K562 (cell line): Measurements from ENCODE around the gene EPC2. TPM values are rescaled to one million over a fixed set of nuclear protein-coding genes. Genes with fewer than 3 reads are reported as not detected.

Experiments
- ATAC-seq: fragments of 200-7000 bp; cut with Tn5 transposase; 3 replicates; pipeline ENCODE4 v1.9.1; 2020; ENCODE audit warnings: moderate library complexity
- BruUV-seq: library from RNA; stranded (reverse); fragments of 400-500 nt; replicated peaks from 2 replicates; lab custom pipeline; 2021; lab: Mats Ljungman, UMichigan
- CTCF ChIA-PET: fragments of 300-600 bp; formaldehyde crosslinking; extraction: SDS; loops from one replicate; lab custom pipeline; 2021; ENCODE audit warnings: low intra/inter-chr PET ratio; lab: Yijun Ruan, JAX
- POLR2A ChIA-PET: fragments of 300-600, 350-650 bp; sonication (Branson Sonifier 250); formaldehyde crosslinking; extraction: SDS; loops from one replicate; lab custom pipeline; 2021; ENCODE audit warnings: antibody characterized with exemption, inconsistent platforms; lab: Yijun Ruan, JAX
- DNase-seq, 4 experiments: peaks; one replicate each; pipeline versions ENCODE4 v3.0.0 to v3.0.0-alpha.2; 2011 to 2018; ENCODE audit warnings: low spot score in 3 of 4, mixed read lengths in 3 of 4; ENCODE audit errors: extremely low read depth in 1 of 4
- FAIRE-seq: peaks from 2 replicates; lab custom pipeline; 2011; peaks lifted over from hg19 to GRCh38; lab: Jason Lieb, UNC
- H2AFZ ChIP-seq: 2 replicates; pipeline ENCODE4 v1.6.0; 2011; ENCODE audit warnings: low read depth, low read length, control low read depth, inconsistent platforms
- H3K27ac ChIP-seq: fragments of 200-600 bp; 3 replicates; pipeline ENCODE4 v1.8.0; 2011; ENCODE audit warnings: low read depth, mild to moderate bottlenecking, control low read depth, inconsistent platforms, low read length, moderate library complexity, mixed read lengths; ENCODE audit errors: extremely low read depth
- H3K27me3 ChIP-seq, 2 experiments: fragments of 300-600 bp in 1 of 2; 2 replicates in 1 of 2; 3 replicates in 1 of 2; pipeline versions ENCODE4 v1.6.0 to v1.8.0; 2011; ENCODE audit warnings: inconsistent platforms in 2 of 2, low read length in 2 of 2, mild to moderate bottlenecking in 1 of 2, mixed read lengths in 1 of 2, moderate library complexity in 1 of 2; ENCODE audit not compliant: control insufficient read depth in 2 of 2, insufficient read depth in 2 of 2
- H3K36me3 ChIP-seq: fragments of 300-600 bp; 3 replicates; pipeline ENCODE4 v1.8.0; 2011; ENCODE audit warnings: mild to moderate bottlenecking, low read length, inconsistent platforms; ENCODE audit not compliant: control insufficient read depth, insufficient read depth
- H3K4me1 ChIP-seq, 2 experiments: fragments of 200-600 bp in 1 of 2; replicated peaks in 1 of 2; 2 replicates in 1 of 2; 3 replicates in 1 of 2; pipeline versions ENCODE4 v1.5.1 to v1.8.0; 2011; ENCODE audit warnings: inconsistent platforms in 2 of 2, low read length in 2 of 2, mild to moderate bottlenecking in 1 of 2, mixed read lengths in 1 of 2, moderate library complexity in 1 of 2; ENCODE audit not compliant: control insufficient read depth in 2 of 2, insufficient read depth in 2 of 2
- H3K4me2 ChIP-seq: 2 replicates; pipeline ENCODE4 v1.6.1; 2011; ENCODE audit warnings: low read length, control low read depth, inconsistent platforms, mixed read lengths; ENCODE audit not compliant: insufficient read depth
- H3K4me3 ChIP-seq: fragments of 200-600 bp; sonication (generic), shearing (Covaris generic); 2 replicates; pipeline ENCODE4 v1.5.1; 2016; ENCODE audit warnings: control low read depth, inconsistent platforms
- H3K79me2 ChIP-seq: fragments of 200-600 bp; 3 replicates; pipeline ENCODE4 v1.8.0; 2011; ENCODE audit warnings: low read length, inconsistent platforms; ENCODE audit not compliant: control insufficient read depth, insufficient read depth
- H3K9ac ChIP-seq, 2 experiments: 2 replicates each; pipeline versions ENCODE4 v1.6.0 to v1.6.1; 2011; ENCODE audit warnings: low read depth in 2 of 2, low read length in 2 of 2, control low read depth in 1 of 2, inconsistent platforms in 1 of 2, mild to moderate bottlenecking in 1 of 2, mixed read lengths in 1 of 2; ENCODE audit not compliant: insufficient read depth in 1 of 2
- H3K9me1 ChIP-seq: one replicate; pipeline ENCODE4 v1.6.0; 2011; ENCODE audit warnings: inconsistent platforms, mild to moderate bottlenecking, low read length, moderate library complexity; ENCODE audit not compliant: control insufficient read depth, insufficient read depth
- H3K9me3 ChIP-seq: replicated peaks from 2 replicates; pipeline ENCODE4 v1.5.1; 2011; ENCODE audit warnings: low read depth, low read length, inconsistent platforms; ENCODE audit not compliant: control insufficient read depth, insufficient read depth
- H4K20me1 ChIP-seq: replicated peaks from 2 replicates; pipeline ENCODE4 v1.6.1; 2011; ENCODE audit warnings: low read length, inconsistent platforms, mixed read lengths; ENCODE audit not compliant: control insufficient read depth, insufficient read depth
- BRCA1 ChIP-seq, 2 experiments: fragments of 450-650 bp in 1 of 2; sonication (generic) in 1 of 2; formaldehyde crosslinking in 1 of 2; IDR thresholded peaks; 2 replicates each; pipeline versions ENCODE4 v1.5.0 to v1.6.1; 2017 to 2020; ENCODE audit warnings: mild to moderate bottlenecking in 1 of 2, missing genetic modification reagents in 1 of 2
- C11orf30 ChIP-seq: fragments of 450-650 bp; IDR thresholded peaks from 2 replicates; pipeline ENCODE4 v1.6.1; 2016; ENCODE audit warnings: low read depth, mild to moderate bottlenecking
- GTF2B ChIP-seq: IDR thresholded peaks from 2 replicates; pipeline ENCODE4 v1.6.1; 2011; ENCODE audit not compliant: insufficient read length; ENCODE audit errors: extremely low read depth
- KDM5B ChIP-seq: fragments of 200-600 bp; sonication (generic); IDR thresholded peaks from 2 replicates; pipeline ENCODE4 v1.6.1; 2012; ENCODE audit warnings: low read depth, mild to moderate bottlenecking, moderate library complexity, low read length, control low read depth, inconsistent platforms; ENCODE audit not compliant: insufficient replicate concordance
- LARP7 ChIP-seq: fragments of 450-650 bp; IDR thresholded peaks from 2 replicates; pipeline ENCODE4 v1.6.1; 2016
- MAFF ChIP-seq: IDR thresholded peaks from 2 replicates; pipeline ENCODE4 v1.6.1; 2012; ENCODE audit warnings: low read length, improper control_type of control experiment
- MAFG ChIP-seq: fragments of 450-650 bp; conservative IDR thresholded peaks from 2 replicates; pipeline ENCODE4 v1.6.1; 2016; ENCODE audit warnings: missing genetic modification characterization, missing compliant biosample characterization
- MAFK ChIP-seq: IDR thresholded peaks from 2 replicates; pipeline ENCODE4 v1.6.1; 2011; ENCODE audit warnings: low read length, improper control_type of control experiment
- MCM7 ChIP-seq, 2 experiments: fragments of 450-650 bp; IDR thresholded peaks; 2 replicates each; pipeline ENCODE4 v1.6.1; 2016 to 2018
- NFIC ChIP-seq: fragments of 450-650 bp; IDR thresholded peaks from 2 replicates; pipeline ENCODE4 v1.6.1; 2017; ENCODE audit warnings: mild to moderate bottlenecking, inconsistent platforms
- NFIX ChIP-seq: fragments of 250-450 bp; sonication (Bioruptor Pico); IDR thresholded peaks from 2 replicates; pipeline ENCODE4 v1.4.0; 2020; ENCODE audit warnings: low read depth, mild to moderate bottlenecking, moderate library complexity
- PCBP2 ChIP-seq: fragments of 200-400 bp; formaldehyde crosslinking; IDR thresholded peaks from 2 replicates; pipeline ENCODE4 v1.6.1; 2018; ENCODE audit warnings: low read length, low read depth, mild to moderate bottlenecking, moderate library complexity; ENCODE audit not compliant: poor library complexity, severe bottlenecking
- ZNF316 ChIP-seq: fragments of 450-650 bp; IDR thresholded peaks from 2 replicates; pipeline ENCODE4 v1.6.1; 2016
- WGBS: fragments of 100-300 bp; shearing (Covaris generic); methylation state at CpG from one replicate; pipeline ENCODE4 v1.1.6; 2016; ENCODE audit warnings: low coverage, mixed read lengths; ENCODE audit not compliant: insufficient coverage; ENCODE audit errors: missing lambda C conversion rate; 5-methylcytosine and 5-hydroxymethylcytosine counted together
- in situ Hi-C: fragments of 300-500 bp; cut with MboI; formaldehyde crosslinking; loops from 4 replicates; pipeline ENCODE4 v1.15.0; 2018; ENCODE audit warnings: inconsistent platforms, mixed read lengths
- intact Hi-C: fragments of 100-400 bp; cut with micrococcal nuclease; formaldehyde crosslinking; loops from 2 replicates; pipeline ENCODE4 v1.14.2; 2022
- polyA plus RNA-seq, 8 experiments: library from polyadenylated mRNA; depleted of rRNA in 4 of 8; stranded (reverse) in 5 of 8; unstranded in 3 of 8; fragments of >200 nt; fragmentation: Nextera tagmentation in 2 of 8; fragmentation: Illumina TruSeq in 1 of 8; extraction: Ambion mirVana in 2 of 8; extraction: Trizol in 1 of 8; gene quantifications; 2 replicates each; pipeline versions ENCODE4 v1.2.1 to v1.2.3, GENCODE V29; 2011 to 2014; ENCODE audit warnings: inconsistent platforms in 1 of 8, missing spikeins in 1 of 8
- total RNA-seq, 7 experiments: library from RNA; depleted of rRNA in 6 of 7; stranded (reverse); fragments of >200 nt in 6 of 7; fragmentation: Illumina TruSeq in 2 of 7; extraction: Trizol in 2 of 7; gene quantifications; 2 replicates each; pipeline versions ENCODE4 v1.2.1 to v1.2.3, GENCODE V29; 2011 to 2021; ENCODE audit warnings: low replicate concordance in 1 of 7

EPC2 gene
- total and polyA plus RNA-seq, 9 of the 15 experiments (the other 6 are each of a cell fraction or from before 2014, with no cell fraction given), result 7.0 to 35.8 (median 29.1) TPM

- no peak for FAIRE-seq
Measured at GRCh38 chr2:148781544-148781943, 137.0 kb downstream of the EPC2 start.

DNA sequence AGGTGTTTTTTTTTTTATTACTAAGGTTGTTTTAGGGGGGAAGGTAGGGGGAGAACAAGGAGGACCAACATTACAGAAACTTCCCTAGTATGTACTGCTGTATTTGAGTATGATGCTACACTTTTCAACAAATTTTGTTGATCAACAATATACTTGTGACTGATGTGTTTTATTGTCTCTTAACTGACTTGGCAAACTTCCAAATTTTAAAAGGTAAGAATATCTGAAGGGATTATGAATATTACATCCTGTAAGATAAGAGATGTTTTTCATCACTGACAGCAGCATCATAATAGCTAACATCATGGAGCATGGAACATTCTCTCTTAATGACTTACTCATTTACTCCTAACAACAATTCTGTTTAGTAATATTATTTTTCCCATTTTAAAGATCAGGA, 144.5 kb downstream of the EPC2 start:
- Histone ChIP-seq H3K9me3 (no peaks in the 10 kb centered on the region), H3K27me3 (no peaks in the 10 kb centered on the region; a peak in 1 of 5 replicates), H3K36me3 (peaks cover 26% of the 10 kb centered on the region; the same call in 2 of the 3 replicates), H3K9me1 (no peaks in the 10 kb centered on the region)
- ATAC-seq, result peak; percentile 12; the same call in 1 of the 3 replicates
- TF ChIP-seq NFIX (CRISPR knock-in tag) (peak; percentile 89), PCBP2 (peak; percentile 1), GTF2B (no peak), NFIC (peak; percentile 94), BRCA1 (IDR thresholded peaks at IDR 0.05) (no peak), BRCA1 (CRISPR knock-in tag; IDR thresholded peaks at IDR 0.05) (no peak)
- TF ChIP-seq, all 486 proteins: peak for 3
- DNase-seq, result no peak
- H3K4me3 ChIP-seq, result no peak overlapping the region
- H3K4me2 ChIP-seq, result no peak overlapping the region
- no peak overlapping the region for H3K27ac ChIP-seq
- no peaks in the 10 kb centered on the region for H3K4me1 ChIP-seq
- CTCF ChIA-PET, result interaction anchor here (0.6 kb wide), 1 partner anchor 782 kb away, joined by 6 read pairs; no protein-coding TSS in a partner anchor
- no peak for FAIRE-seq
- POLR2A ChIA-PET, result interaction anchor here (0.6 to 2.4 kb wide), 4 partner anchors 9 to 1730 kb away, joined by 3 to 11 read pairs (median 4); no protein-coding TSS in a partner anchor
- H3K79me2 ChIP-seq, result no peaks in the 10 kb centered on the region
- no peaks in the 10 kb centered on the region for H4K20me1 ChIP-seq
- BruUV-seq, result no TSS peak
- H2AFZ ChIP-seq, result no peak overlapping the region
- in situ Hi-C loops, result no loop called here
- intact Hi-C loops, result no loop called here
- H3K9ac ChIP-seq, result no peak overlapping the region

More at GRCh38 chr2:148781544-148781943, 137.0 kb downstream of the EPC2 start:
- H3K9me3 ChIP-seq, result no peaks in the 10 kb centered on the region
- H3K27me3 ChIP-seq, result no peaks in the 10 kb centered on the region
- BruUV-seq, result no TSS peak
- H3K4me1 ChIP-seq, result no peaks in the 10 kb centered on the region
- H3K9me1 ChIP-seq, result no peaks in the 10 kb centered on the region
- H3K4me3 ChIP-seq, result no peak overlapping the region
- no peak overlapping the region for H3K9ac ChIP-seq
- H3K36me3 ChIP-seq, result peaks cover 45% of the 10 kb centered on the region; the same call in 2 of the 3 replicates
- no peak overlapping the region for H3K4me2 ChIP-seq
- ChIA-PET CTCF (no interaction called here), POLR2A (no interaction called here)
- no peak for DNase-seq
- 92% methylated on average over 5 of the region's 5 CpGs for WGBS
- in situ Hi-C loops, result no loop called here
- TF ChIP-seq ZNF316, result peak; percentile 64
- TF ChIP-seq MAFK, result peak; percentile 58
- no peak for TF ChIP-seq MCM7 (IDR thresholded peaks at IDR 0.05)
- peak; percentile 43; the same call in 1 of the 2 replicates for TF ChIP-seq MAFF
- TF ChIP-seq C11orf30, result peak; percentile 48; the same call in 1 of the 2 replicates
- no peak for TF ChIP-seq KDM5B
- TF ChIP-seq MAFG (tag), result 0 out of 2 replicates have a peak, but pooled peaks have one; percentile 27
- TF ChIP-seq LARP7, result no peak
- TF ChIP-seq, all 486 proteins: peak for 5
- intact Hi-C loops, result no loop called here
- Histone ChIP-seq H2AFZ (no peak overlapping the region), H3K79me2 (no peaks in the 10 kb centered on the region), H3K27ac (no peak overlapping the region), H4K20me1 (no peaks in the 10 kb centered on the region)
- ATAC-seq, result no peak
